SJSA1 (cell line): Measurements from ENCODE around the gene MMRN2. TPM values are rescaled to one million over a fixed set of nuclear protein-coding genes. Genes with fewer than 3 reads are reported as not detected.
"Not testable (repeated sequence)": the region's sequence is repeated elsewhere in the genome, so short reads cannot be mapped to it uniquely, and the experiment has no call there.

Experiments used
- DNase-seq, 2 experiments: peaks; one replicate each; pipeline ENCODE4 v3.0.0-alpha.2; 2015 to 2020; ENCODE audit warnings: low spot score in 2 of 2, low read depth in 1 of 2
- H3K27ac ChIP-seq: fragments of 250-450 bp; sonication (Bioruptor Pico); 2 replicates; pipeline ENCODE4 v1.5.1; 2020; ENCODE audit warnings: mild to moderate bottlenecking, moderate library complexity
- H3K27me3 ChIP-seq: fragments of 250-450 bp; sonication (Bioruptor Pico); replicated peaks from 2 replicates; pipeline ENCODE4 v1.5.1; 2020; ENCODE audit warnings: mild to moderate bottlenecking, moderate library complexity
- H3K36me3 ChIP-seq: fragments of 250-450 bp; sonication (Bioruptor Pico); 2 replicates; pipeline ENCODE4 v1.5.1; 2020; ENCODE audit warnings: mild to moderate bottlenecking
- H3K4me1 ChIP-seq: fragments of 250-450 bp; sonication (Bioruptor Pico); replicated peaks from 2 replicates; pipeline ENCODE4 v1.6.1; 2021; ENCODE audit warnings: mild to moderate bottlenecking
- H3K4me3 ChIP-seq: fragments of 250-450 bp; sonication (Bioruptor Pico); 2 replicates; pipeline ENCODE4 v1.5.1; 2020; ENCODE audit warnings: mild to moderate bottlenecking
- H3K9me3 ChIP-seq: fragments of 250-450 bp; sonication (Bioruptor Pico); replicated peaks from 2 replicates; pipeline ENCODE4 v1.5.1; 2020; ENCODE audit warnings: mild to moderate bottlenecking
- total RNA-seq: library from RNA; depleted of rRNA; stranded (reverse); fragments of >200 nt; shearing (Covaris generic); gene quantifications from 2 replicates; pipeline ENCODE4 v1.2.3, GENCODE V29; 2014

Gene MMRN2
- total RNA-seq, 1 experiment from 2014 or later: 1.5 TPM

DNA sequence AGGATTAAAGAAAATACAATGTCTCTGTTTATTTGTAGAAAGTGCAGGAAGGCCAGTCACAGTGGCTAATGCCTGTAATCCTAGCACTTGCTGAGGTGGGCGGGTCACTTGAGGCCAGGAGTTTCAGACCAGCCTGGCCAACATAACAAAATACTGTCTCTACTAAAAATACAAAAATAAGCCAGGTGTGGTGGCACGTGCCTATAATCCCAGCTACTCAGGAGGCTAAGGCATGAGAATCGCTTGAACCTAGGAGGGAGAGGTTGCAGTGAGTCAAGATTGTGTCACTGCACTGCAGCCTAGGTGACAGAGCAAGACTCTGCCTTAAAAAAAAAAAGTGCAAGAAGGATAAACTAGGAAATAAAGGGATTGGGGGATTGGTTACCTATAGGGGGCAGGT, 21.0 kb upstream of the MMRN2 start:
- DNase-seq, H3K36me3 ChIP-seq, H3K4me1 ChIP-seq, H3K4me3 ChIP-seq, H3K9me3 ChIP-seq, H3K27ac ChIP-seq, H3K27me3 ChIP-seq: not testable (repeated sequence)

DNA sequence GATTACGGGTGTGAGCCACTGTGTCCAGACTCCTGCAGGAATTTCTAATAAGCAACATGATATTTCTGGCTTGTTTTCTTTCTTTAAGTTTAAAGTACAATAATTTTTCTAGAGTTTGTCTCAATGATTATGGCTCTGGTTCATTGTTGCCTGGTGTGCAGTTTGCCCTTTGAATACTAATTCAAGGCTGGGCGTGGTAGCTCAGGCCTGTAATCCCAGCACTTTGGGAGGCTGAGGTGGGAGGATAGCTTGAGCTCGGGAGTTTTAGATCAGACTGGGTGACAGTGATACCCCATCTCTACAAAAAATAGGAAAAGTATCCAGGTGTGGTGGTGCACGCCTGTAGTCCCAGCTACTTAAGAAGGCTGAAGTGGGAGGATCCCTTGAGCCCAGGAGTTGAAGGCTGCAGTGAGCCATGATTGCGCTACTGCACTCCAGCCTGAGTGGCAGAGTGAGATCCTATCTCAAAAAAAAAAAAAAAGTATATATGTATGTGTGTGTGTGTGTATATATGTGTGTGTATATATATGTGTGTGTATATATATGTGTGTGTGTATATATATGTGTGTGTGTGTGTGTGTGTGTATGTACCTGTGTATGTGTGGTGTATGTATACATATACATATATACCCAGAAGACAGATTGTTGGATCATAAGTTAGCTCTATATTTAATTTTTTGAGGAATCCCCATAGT, 19.1 kb upstream of the MMRN2 start:
- no peaks in the 10 kb centered on the region for H3K36me3 ChIP-seq
- H3K4me1 ChIP-seq: peaks cover 8% of the 10 kb centered on the region
- no peak for DNase-seq
- no peak overlapping the region for H3K27ac ChIP-seq
- H3K27me3 ChIP-seq: no peaks in the 10 kb centered on the region
- no peak overlapping the region for H3K4me3 ChIP-seq
- H3K9me3 ChIP-seq: no peaks in the 10 kb centered on the region

- no peaks in the 10 kb centered on the region for H3K36me3 ChIP-seq
- H3K27ac ChIP-seq: no peak overlapping the region
- H3K4me3 ChIP-seq: no peak overlapping the region
- DNase-seq: no peak
- no peaks in the 10 kb centered on the region for H3K27me3 ChIP-seq
- H3K9me3 ChIP-seq: no peaks in the 10 kb centered on the region
- H3K4me1 ChIP-seq: peaks cover 29% of the 10 kb centered on the region
Observed at GRCh38 chr10:86974484-86974883, 17.1 kb upstream of the MMRN2 start.

DNA sequence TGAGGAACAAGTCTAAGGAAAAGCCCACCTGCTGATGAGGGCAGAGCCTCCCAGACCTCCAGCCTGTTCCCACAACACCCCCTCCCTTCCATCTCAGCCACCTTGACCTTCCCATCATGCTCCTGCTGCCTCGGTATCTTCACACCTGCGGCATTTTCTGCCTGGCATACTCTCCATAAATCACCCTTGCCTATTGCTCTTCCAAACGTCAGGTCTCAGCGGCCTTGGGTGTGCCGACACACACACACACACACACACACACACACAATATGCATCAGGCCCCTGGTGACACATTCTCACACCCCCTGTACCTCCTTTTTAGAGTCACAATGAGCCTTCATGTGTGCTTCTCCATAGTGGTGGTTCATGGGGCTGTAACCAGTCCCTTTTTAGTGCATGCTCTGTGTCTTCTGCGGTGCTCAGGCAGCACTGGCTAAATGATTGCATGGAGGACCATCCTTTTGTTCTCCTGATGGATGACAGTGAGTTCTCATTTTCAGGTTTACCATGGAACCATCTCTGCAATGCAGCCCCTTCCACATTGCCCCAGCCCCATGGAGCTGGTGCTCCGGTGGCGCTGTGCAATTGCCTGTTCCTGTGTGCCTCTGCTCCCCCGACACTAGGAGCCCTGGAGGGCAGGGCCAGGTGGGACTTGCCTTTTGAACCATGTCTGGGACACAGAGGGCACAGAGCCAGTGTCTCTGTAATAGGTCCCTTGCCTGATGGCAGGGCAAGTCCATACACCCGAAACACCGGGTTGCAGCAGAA, 15.4 kb upstream of the MMRN2 start:
- Histone ChIP-seq H3K4me3 (no peak overlapping the region), H3K4me1 (peaks cover 34% of the 10 kb centered on the region), H3K9me3 (no peaks in the 10 kb centered on the region), H3K36me3 (no peaks in the 10 kb centered on the region), H3K27me3 (no peaks in the 10 kb centered on the region), H3K27ac (no peak overlapping the region)
- DNase-seq: no peak

DNA sequence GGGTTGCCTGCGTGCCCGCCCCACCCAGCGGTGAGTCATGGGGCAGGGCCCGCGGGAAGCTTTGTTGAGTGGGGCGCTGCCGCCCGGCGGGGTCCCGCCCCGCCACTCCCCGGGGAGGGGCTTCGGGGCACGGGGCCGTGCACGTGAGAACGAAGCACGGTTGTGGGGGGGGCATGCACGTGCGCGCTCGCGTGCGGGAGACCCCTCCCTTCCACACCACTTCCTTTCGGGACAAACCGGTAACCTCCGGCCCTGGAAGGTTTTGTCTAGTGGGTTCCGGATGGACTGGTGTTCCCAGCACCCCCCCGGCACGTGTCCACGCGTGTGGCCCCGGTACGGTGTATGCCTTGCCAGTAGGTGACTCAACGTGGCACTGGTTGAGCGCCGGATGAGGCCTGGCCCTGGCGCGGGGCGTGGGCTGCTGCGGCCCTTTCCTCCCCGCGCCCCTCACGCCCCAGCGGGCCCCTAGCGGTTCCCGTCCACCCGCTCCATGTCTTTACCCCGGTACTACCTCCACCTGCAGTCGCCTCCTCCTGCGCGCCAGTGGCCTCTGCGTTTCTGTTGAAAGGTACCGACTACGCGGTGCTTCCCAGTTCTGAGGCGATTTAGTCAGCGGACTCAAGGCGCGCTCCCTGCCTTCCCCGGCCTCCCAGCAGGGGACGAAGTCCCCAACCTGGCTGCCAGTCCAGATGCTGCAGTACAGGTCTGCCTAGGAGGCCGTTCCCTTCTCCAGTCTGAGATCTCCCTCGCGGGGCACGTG, 14.0 kb upstream of the MMRN2 start:
- no peaks in the 10 kb centered on the region for H3K27me3 ChIP-seq
- H3K9me3 ChIP-seq: no peaks in the 10 kb centered on the region
- no peaks in the 10 kb centered on the region for H3K36me3 ChIP-seq
- H3K4me1 ChIP-seq: peaks cover 39% of the 10 kb centered on the region
- peak overlapping the region; percentile 56 for H3K4me3 ChIP-seq
- DNase-seq: peak; percentile 95 to 97
- H3K27ac ChIP-seq: peak overlapping the region; percentile 99

- Histone ChIP-seq H3K27me3 (no peaks in the 10 kb centered on the region), H3K4me1 (peaks cover 41% of the 10 kb centered on the region), H3K36me3 (no peaks in the 10 kb centered on the region), H3K4me3 (peak overlapping the region; percentile 56), H3K27ac (peak overlapping the region; percentile 99), H3K9me3 (no peaks in the 10 kb centered on the region)
- DNase-seq: no peak
Observed at GRCh38 chr10:86970982-86971231, 13.5 kb upstream of the MMRN2 start.

DNA sequence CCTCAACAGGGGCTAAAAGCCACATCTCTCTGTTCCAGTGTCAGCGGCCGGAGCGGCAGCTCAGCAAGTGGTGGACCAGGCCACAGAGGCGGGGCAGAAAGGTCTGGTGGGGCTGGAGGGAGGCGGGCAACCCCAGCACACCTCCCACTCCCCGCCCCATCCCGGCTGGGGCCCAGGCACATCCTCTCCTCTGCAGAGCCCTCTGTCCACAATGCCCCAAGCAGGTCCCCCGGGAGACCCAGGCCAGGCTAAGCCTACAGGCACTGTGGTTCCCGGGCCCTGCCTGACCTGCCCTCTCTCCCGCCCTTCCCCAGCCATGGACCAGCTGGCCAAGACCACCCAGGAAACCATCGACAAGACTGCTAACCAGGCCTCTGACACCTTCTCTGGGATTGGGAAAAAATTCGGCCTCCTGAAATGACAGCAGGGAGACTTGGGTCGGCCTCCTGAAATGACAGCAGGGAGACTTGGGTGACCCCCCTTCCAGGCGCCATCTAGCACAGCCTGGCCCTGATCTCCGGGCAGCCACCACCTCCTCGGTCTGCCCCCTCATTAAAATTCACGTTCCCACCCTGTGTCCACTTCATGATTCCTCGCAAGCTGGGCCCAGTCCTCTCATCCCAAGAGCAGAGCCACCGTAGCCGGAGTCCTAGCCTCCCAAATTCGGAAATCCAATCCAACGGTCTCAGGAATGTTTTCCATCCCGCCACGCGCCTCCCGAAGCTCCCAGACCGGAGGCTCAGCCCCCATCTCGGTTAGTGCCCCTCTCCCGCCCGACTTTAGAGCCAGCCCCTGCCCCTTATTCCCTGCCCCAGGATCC, 13.0 kb upstream of the MMRN2 start:
- Histone ChIP-seq H3K4me3 (peak overlapping the region; percentile 56), H3K4me1 (peaks cover 41% of the 10 kb centered on the region), H3K36me3 (no peaks in the 10 kb centered on the region), H3K27me3 (no peaks in the 10 kb centered on the region), H3K9me3 (no peaks in the 10 kb centered on the region), H3K27ac (peak overlapping the region; percentile 99)
- DNase-seq: peak; percentile 80 to 87

DNA sequence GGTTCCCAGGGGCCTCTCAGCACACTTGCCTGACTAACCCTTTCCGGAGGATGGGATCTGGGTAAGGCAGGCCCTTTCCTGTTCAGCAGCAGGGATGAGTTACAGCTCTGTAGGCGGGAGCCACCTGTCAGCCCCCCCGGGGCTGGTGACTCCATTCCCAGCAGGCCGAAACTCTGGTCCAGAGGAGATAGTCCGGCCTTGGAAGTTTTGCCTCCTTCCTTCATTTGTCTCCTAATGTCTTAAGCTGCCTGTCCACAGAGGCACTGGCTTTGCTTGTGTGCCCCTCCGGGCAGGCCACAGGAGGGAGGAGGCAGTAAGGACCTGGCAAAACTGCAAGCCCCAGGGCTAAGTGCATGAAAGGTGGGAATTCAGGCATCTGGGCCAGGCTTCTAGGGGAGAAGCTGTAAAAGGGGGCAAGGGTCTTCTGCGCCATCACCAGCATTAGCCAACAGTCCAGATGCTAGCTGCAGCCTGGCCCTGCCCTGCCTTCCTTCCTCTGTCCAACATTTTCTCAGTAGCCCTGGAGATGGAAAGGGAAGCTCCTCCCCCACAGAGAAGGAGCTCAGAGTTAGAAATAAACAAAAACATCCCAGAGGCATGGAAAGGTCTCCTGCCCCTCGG, 12.1 kb upstream of the MMRN2 start:
- Histone ChIP-seq H3K27me3 (no peaks in the 10 kb centered on the region), H3K27ac (peak overlapping the region; percentile 99; the same call in 1 of the 2 replicates), H3K4me1 (peaks cover 41% of the 10 kb centered on the region), H3K4me3 (peak overlapping the region; percentile 56), H3K36me3 (no peaks in the 10 kb centered on the region), H3K9me3 (no peaks in the 10 kb centered on the region)
- peak in 1 of 2 experiments; percentile 10 for DNase-seq

- no peak for DNase-seq
- Histone ChIP-seq H3K27me3 (no peaks in the 10 kb centered on the region), H3K27ac (no peak overlapping the region), H3K36me3 (no peaks in the 10 kb centered on the region), H3K4me3 (no peak overlapping the region), H3K4me1 (peaks cover 41% of the 10 kb centered on the region), H3K9me3 (no peaks in the 10 kb centered on the region)
Observed at GRCh38 chr10:86968994-86969355, 11.6 kb upstream of the MMRN2 start.

DNA sequence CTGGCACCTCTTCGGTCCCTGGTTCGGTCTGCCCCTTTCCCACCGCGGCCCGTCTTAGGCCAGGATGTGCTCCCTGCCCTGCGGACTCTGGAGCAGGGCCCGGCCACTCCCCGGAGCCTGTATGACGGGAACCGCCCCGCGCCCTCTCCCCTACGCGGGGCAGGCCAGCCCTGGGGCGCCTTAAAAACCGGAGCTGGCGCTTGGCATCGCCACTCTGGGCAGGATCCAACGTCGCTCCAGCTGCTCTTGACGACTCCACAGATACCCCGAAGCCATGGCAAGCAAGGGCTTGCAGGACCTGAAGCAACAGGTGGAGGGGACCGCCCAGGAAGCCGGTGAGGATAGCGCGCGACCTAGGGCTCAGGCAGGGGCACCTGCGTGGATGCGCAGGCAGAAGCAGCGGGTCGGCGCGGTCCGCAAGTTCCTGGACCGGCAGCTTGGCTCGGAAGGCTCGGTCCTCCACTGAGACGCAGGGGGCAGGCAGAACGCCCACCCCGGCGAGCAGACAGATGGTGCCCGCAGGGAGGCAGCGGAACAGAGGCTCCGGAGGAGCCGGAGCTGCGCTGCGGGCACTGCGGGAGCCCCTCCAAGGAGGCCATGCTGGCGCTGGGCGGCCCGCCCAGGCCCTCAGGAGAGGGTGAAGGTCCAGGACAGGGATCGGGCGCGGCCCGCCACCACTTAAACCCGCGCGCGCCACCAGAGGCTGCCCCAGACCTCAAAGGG, 11.0 kb upstream of the MMRN2 start, which contains the start of gene ADIRF:
TSS of gene ADIRF (plus strand) at position 212 of the 723 bp plus-strand sequence. CDS start at position 275, 63 bp downstream.
- H3K4me3 ChIP-seq: no peak within 1 kb of the TSS
- H3K27me3 ChIP-seq: no peaks in the 10 kb centered on the region
- peaks cover 41% of the 10 kb centered on the region for H3K4me1 ChIP-seq
- no peak within 1 kb of the TSS for H3K27ac ChIP-seq
- no peaks in the 10 kb centered on the region for H3K36me3 ChIP-seq
- no peak for DNase-seq
- H3K9me3 ChIP-seq: no peaks in the 10 kb centered on the region

- Histone ChIP-seq H3K9me3 (no peaks in the 10 kb centered on the region), H3K27ac (no peak overlapping the region), H3K4me1 (peaks cover 41% of the 10 kb centered on the region), H3K4me3 (no peak overlapping the region), H3K36me3 (no peaks in the 10 kb centered on the region), H3K27me3 (no peaks in the 10 kb centered on the region)
- DNase-seq: no peak
Observed at GRCh38 chr10:86967481-86967941, 10.1 kb upstream of the MMRN2 start.

DNA sequence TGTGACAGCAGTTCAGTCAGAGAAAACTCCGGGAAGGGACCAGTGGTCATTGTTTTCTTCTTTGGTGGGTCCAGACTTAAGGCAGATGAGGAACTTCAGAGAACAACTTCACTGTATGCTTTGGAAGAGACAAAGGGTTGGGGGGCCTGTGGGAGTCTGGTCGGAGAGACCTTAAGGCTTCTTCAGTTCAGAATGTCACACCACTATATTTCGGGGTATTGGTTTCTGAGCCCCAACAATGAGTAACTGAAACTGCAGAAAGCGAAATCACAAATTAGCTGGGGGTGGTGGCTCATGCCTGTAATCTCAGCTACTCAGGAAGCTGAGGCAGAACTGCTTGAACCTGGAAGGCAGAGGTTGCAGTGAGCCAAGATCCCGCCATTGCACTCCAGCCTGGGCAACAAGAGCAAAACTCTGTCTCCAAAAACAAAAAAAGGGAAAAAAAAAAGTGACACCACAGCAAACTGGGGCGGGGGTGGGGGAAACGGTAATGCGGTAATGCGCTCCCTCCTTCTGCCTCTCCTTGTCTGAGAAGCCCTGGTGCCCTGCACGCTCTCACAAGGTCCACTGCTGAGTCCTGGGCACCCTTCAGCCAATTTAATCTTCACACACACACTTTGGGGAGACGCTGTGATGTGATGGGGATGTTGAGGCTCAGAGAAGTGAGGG, 8.7 kb upstream of the MMRN2 start:
- peak in 1 of 2 experiments; percentile 24 for DNase-seq
- no peak overlapping the region for H3K27ac ChIP-seq
- no peak overlapping the region for H3K4me3 ChIP-seq
- H3K9me3 ChIP-seq: no peaks in the 10 kb centered on the region
- peaks cover 28% of the 10 kb centered on the region for H3K4me1 ChIP-seq
- no peaks in the 10 kb centered on the region for H3K27me3 ChIP-seq
- H3K36me3 ChIP-seq: no peaks in the 10 kb centered on the region
